ENCODE results near the gene GSTM5. TPM values are rescaled to one million over a fixed set of nuclear protein-coding genes. Genes with fewer than 3 reads are reported as not detected.
"Not testable (repeated sequence)": the region's sequence is repeated elsewhere in the genome, so short reads cannot be mapped to it uniquely, and the experiment has no call there.

Gene GSTM5
- 32.8 TPM for total RNA-seq

- DNase-seq (ENCODE audit: low spot score), result not testable (repeated sequence)
These were observed at the start of gene GSTM5 for GRCh38 chr1:109711593-109712320. Gene GSTM5 (plus strand): TSS chr1:109712251. CDS start chr1:109712313, 62 bp downstream.

DNA sequence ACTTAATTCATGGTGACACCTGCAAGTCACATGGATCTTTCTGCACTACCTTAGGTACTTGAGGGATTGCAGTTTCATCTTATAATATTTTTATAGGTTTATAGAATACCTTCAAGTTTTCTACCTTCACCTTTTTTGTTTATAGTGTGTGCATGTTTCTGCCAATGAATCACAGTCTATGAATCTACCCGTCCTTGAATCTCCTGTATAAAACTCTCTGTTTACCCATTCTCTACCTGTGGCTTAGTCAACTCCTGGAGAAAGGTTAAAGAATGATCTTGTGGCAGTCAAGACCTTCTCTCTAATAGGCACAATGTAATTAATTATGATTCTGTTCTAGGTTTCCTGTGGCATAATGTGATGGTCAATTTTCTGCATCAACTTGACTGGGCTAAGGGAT is 47.4 kb upstream of the GSTM5 start:
- DNase-seq (ENCODE audit: low spot score), result no peak

GRCh38 chr1:109667452-109668122 is 44.5 kb upstream of the GSTM5 start, which contains the start of gene GSTM2:
Gene GSTM2 (plus strand): TSS chr1:109668057. CDS start chr1:109668116, 59 bp downstream.
- peak; percentile 87 for DNase-seq (ENCODE audit: low spot score)

DNA sequence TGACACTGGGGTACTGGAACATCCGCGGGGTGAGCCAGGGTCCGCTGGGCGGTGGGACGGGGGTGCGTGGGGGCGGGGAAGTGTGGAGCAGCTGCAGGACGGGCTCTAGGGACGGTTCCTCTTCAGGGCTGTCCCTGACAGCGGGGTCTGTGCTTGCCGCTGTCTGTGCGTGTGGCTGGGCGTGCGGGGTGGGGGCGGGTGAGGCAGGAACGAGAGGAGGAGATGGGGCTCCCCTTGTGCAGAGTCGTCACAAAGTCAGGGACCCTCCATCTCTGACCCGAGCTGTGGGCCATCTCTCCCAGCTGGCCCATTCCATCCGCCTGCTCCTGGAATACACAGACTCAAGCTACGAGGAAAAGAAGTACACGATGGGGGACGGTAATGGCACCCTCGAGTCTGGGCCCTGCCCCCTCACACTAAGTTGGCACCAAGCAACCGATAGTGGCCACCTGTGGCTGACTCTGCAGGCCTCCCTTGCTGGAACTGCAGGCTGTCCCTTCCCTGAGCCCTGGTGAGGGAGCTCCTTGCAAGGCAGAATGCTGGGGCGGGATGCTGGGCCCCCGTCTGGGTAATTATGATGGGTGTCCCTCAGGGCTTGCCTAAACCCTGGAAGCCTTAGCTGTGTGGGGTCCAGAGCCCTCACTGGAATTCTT is 43.8 kb upstream of the GSTM5 start:
- no peak for DNase-seq (ENCODE audit: low spot score)

DNA sequence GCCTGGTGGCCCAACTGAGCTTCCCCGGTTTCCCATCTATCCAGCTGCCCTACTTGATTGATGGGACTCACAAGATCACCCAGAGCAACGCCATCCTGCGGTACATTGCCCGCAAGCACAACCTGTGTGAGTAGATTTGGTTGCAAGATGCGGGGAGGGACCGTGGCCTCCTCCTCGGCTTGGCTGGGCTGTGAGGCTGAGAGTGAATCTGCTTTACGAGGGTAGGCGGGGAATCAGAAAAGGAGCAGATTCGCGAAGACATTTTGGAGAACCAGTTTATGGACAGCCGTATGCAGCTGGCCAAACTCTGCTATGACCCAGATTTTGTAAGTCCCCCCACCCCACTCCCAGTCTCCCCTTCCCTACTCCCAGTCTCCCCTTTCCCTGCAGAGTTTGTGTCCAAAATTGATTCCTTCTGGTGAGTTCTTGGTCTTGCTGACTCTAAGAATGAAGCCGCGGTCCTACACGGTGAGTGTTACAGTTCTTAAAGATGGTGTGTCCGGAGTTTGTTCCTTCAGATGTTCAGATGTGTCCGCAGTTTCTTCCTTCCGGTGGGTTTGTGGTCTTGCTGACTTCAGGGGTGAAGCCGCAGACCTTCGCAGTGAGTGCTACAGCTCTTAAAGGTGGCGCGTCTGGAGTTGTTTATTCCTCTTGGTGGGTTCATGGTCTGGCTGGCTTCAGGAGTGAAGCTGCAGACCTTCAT is 42.7 kb upstream of the GSTM5 start:
- DNase-seq (ENCODE audit: low spot score), result no peak

GRCh38 chr1:109669949-109670302 is 42.1 kb upstream of the GSTM5 start:
- DNase-seq (ENCODE audit: low spot score), result not testable (repeated sequence)

GRCh38 chr1:109671067-109671466 is 41.0 kb upstream of the GSTM5 start:
- DNase-seq (ENCODE audit: low spot score), result no peak

GRCh38 chr1:109673861-109674260 is 38.2 kb upstream of the GSTM5 start:
- DNase-seq (ENCODE audit: low spot score), result not testable (repeated sequence)

- not testable (repeated sequence) for DNase-seq (ENCODE audit: low spot score)
These were observed 35.2 kb upstream of the GSTM5 start for GRCh38 chr1:109676683-109677381.

- DNase-seq (ENCODE audit: low spot score), result no peak
These were observed 34.6 kb upstream of the GSTM5 start for GRCh38 chr1:109677459-109677858.

DNA sequence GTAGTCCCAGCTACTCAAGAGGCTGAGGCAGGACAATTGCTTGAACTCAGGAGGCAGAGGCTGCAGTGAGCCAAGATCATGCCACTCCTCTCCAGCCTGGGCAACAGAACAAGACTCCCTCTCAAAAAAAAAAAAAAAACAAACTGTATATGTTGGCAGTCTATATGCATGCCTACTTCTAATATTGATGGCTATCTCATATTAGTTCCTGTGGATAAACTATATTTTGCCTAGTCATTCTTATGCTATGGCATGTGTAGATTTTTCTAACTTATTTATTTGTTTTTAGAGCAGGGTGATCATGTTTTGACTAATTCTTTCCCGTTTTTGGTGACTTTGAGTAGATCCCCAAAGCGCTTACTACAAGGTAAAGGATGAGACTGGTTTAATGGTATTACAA is 33.4 kb upstream of the GSTM5 start:
- DNase-seq (ENCODE audit: low spot score), result not testable (repeated sequence)

- DNase-seq (ENCODE audit: low spot score), result not testable (repeated sequence)
These were observed 27.3 kb upstream of the GSTM5 start for GRCh38 chr1:109684777-109685176.

DNA sequence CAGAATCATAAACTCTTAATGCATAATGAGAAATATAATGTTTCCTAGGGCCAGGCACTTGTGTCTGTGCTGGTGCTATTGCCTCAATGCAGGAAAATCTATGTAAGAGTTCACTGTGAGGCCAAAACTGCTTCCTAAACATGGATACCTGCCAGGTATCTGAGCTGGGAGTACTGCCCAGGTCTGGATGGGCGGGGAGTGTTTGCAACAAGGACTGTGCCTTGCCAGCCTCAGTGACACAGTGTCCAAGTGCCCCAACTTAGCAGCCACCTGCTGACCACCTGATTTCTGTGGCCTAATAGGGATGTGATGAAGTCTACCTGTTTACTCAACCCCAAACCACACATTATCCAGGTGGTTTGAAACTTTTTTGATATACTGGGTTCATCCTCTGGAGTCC is 26.7 kb upstream of the GSTM5 start:
- DNase-seq (ENCODE audit: low spot score), result not testable (repeated sequence)

- DNase-seq (ENCODE audit: low spot score), result not testable (repeated sequence)
These were observed 26.2 kb upstream of the GSTM5 start for GRCh38 chr1:109685890-109686289.

- DNase-seq (ENCODE audit: low spot score), result not testable (repeated sequence)
These were observed 24.9 kb upstream of the GSTM5 start for GRCh38 chr1:109687109-109687508.

- DNase-seq (ENCODE audit: low spot score), result no peak
These were observed 24.2 kb upstream of the GSTM5 start, which contains the start of gene GSTM1 for GRCh38 chr1:109687641-109688499. Gene GSTM1 (plus strand): TSS chr1:109687817. CDS start chr1:109687874, 57 bp downstream.

GRCh38 chr1:109689844-109690405 is 22.1 kb upstream of the GSTM5 start:
- DNase-seq (ENCODE audit: low spot score), result no peak

DNA sequence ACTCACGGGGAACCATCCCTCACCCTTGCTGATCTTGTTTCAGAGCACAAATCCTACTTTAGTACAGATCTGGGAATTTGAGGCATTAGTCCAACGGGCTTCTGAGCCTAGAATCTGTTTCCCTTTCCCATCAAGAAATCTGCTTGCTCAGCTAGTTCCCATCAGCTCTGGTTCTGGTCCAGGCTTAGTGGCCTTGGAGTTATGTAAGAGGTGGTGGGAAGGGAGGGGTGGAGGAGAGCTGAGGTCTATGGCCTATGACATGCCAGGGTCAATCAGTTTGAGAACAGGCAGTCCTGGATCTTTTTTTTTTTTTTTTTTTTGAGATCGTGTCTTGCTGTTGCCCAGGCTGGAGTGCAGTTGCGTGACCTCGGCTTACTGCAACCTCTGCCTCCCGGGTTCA is 20.3 kb upstream of the GSTM5 start:
- DNase-seq (ENCODE audit: low spot score), result no peak

- not testable (repeated sequence) for DNase-seq (ENCODE audit: low spot score)
These were observed 17.7 kb upstream of the GSTM5 start for GRCh38 chr1:109694400-109694799.

- DNase-seq (ENCODE audit: low spot score), result not testable (repeated sequence)
These were observed 16.9 kb upstream of the GSTM5 start for GRCh38 chr1:109695138-109695537.

All from mucosa of gallbladder (tissue), 1 donor.